ENCODE results near the gene SNAP47.
"Not testable (repeated sequence)": the region's sequence is repeated elsewhere in the genome, so short reads cannot be mapped to it uniquely, and the experiment has no call there.

SNAP47 gene, protein sequence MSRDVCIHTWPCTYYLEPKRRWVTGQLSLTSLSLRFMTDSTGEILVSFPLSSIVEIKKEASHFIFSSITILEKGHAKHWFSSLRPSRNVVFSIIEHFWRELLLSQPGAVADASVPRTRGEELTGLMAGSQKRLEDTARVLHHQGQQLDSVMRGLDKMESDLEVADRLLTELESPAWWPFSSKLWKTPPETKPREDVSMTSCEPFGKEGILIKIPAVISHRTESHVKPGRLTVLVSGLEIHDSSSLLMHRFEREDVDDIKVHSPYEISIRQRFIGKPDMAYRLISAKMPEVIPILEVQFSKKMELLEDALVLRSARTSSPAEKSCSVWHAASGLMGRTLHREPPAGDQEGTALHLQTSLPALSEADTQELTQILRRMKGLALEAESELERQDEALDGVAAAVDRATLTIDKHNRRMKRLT

DNA sequence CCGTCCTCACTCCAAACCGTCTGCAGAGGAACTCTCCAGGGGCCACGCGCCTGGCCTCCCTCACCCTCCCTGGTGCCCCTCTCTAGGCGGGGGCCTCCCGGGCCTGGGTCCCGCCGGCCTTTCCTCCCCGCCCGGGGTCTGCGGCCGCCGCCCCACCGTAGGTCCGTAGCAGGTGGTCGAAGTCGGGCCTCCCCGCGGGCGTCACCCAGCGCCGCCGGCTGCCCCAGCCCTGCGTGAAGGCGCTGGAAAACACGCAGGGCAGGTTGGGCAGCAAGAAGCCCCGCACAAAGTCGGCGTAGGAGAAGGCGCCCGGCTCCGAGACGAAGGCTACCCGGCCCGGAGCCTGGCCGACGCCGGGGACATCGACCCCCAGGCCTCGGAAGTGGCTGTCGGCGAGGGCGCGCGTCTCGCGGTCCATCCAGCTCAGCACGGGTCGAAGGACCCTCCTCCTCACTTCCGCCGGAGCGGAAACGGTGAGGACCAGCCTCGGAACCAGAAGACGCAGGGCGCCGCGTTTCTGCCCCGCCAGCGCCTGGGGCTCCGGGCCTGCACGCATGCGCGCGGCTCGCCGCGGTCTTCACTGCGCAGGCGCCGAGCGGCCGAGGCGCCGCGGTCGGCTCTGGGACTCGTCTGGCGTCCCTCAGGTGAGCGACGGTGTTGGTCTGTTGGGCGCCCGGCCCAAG lies at the start of gene SNAP47, which contains the start of gene JMJD4:
TSS of gene SNAP47 (plus strand) at position 580 of the 683 bp plus-strand sequence. CDS start 12,302 bp downstream, outside the sequence.
TSS of gene JMJD4 (minus strand) at position 447 of the 683 bp plus-strand sequence. CDS start at position 418, 29 bp downstream.
- DNase-seq: peak; percentile 83

DNA sequence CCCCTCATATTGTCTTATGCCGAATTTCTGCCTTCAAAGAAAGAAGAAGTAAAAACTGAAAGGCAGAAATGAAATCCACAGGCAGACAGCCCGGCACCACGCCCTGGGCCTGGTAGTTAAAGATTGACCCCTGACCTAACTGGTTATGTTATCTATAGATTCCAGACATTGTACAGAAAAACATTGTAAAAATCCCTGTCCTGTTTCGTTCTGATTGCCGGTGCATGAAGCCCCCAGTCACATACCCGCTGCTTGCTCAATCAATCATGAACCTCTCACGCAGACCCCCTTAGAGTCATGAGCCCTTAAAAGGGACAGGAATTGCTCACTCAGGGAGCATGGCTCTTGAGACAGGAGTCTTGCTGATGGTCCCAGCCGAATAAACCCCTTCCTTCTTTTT lies 49.4 kb upstream of the SNAP47 start:
- no peak for DNase-seq

DNA sequence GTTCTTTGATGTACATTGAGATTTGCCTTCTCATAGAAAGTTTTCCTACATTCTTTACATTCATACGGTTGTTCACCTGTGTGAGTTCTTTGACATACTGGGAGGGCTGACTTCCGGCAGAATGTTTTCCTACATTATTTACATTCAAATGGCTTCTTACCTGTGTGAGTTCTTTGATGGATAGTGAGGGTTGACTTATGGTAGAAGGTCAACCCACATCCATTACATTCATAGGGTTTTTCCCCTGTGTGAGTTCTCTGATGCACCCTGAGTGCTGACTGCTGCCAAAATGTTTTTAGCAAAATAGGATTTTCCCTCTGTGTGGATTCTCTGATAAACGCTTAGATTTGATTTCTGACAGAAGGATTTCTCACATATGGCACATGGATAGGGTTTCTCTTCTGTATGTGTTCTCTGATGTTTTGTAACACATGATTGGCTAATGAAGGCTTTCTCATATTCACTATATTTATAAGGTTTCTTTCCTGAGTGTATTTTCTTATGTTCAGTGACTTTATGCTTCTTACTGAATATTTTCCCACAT lies 37.8 kb upstream of the SNAP47 start:
- DNase-seq: no peak

DNA sequence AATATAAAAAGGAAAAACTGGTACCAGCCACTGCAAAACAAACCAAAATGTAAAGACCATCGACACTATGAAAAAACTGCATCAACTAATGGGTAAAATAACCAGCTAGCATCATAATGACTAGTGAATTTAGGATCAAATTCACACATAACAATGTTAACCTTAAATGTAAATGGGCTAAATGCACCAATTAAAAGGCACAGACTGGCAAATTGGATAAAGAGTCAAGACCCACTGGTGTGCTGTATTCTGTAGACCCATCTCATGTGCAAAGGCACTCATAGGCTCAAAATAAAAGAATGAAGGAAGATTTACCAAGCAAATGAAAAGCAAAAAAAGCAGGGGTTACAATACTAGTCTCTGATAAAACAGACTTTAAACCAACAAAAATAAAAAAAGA lies 33.6 kb upstream of the SNAP47 start:
- not testable (repeated sequence) for DNase-seq

DNA sequence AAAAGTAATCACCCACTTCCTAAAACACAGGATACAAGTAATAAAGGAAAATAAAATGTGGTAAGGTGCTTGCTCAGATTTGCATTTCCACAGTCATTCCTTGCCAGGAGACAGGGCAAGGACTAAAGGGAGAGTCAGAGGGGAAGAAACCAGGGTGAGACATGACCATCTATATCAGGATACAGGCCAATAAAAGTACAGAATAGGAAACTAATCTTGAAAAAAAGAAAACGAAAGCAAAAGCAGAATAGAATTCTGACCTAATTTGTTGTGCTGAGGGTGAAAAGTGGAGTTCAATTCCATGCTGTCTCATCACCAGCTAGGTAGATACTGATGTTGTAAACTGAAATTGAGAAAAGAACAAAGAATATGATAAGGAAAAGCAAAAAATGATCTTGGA lies 27.4 kb upstream of the SNAP47 start:
- no peak for DNase-seq

DNA sequence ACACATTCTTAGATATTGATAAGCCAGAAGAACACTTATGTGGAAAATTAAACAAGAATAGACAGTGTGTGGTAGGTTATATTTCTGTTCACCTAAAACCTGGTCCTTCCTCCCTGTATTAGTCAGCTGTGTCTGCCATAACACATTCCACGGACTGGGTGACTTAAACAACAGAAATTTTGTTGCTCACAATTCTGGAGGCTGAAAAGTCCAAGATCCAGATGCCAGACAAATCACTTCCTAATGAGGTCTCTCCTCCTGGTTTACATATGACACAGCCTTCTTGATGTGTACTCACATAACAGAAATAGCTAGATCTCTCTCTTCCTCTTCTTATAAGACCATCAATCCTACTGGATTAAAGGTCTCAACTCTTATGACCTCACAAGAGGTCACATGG lies 25.8 kb upstream of the SNAP47 start:
- DNase-seq: no peak

DNA sequence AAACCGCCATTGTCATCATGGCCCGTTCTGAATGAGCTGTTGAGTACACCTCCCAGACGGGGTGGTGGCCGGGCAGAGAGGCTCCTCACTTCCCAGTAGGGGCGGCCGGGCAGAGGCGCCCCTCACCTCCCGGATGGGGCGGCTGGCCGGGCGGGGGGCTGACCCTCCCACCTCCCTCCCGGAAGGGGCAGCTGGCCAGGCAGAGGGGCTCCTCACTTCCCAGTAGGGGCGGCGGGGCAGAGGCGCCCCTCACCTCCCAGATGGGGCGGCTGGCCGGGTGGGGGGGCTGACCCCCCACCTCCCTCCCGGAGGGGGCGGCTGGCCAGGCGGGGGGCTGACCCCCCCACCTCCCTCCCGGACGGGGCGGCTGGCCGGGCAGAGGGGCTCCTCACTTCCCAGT lies 24.8 kb upstream of the SNAP47 start:
- DNase-seq: not testable (repeated sequence)

DNA sequence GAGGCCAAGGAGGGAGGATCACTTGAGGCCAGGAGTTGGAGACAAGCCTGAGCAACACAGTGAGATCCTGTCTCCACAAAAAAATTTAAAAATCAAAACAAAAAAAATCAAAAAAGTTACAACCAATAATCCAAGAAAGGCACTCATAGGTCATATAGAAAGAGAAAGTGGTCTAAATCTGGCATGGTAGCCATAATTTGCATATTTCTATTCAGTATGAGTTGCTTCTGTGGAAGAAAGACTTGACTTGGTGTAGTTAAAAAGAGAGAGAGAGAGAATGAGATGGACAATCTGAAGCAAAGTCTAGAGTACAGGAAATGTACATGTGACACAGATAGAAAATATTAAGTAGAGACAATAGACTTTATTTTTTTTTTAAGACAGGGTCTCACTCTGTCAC lies 22.6 kb upstream of the SNAP47 start:
- DNase-seq: no peak

DNA sequence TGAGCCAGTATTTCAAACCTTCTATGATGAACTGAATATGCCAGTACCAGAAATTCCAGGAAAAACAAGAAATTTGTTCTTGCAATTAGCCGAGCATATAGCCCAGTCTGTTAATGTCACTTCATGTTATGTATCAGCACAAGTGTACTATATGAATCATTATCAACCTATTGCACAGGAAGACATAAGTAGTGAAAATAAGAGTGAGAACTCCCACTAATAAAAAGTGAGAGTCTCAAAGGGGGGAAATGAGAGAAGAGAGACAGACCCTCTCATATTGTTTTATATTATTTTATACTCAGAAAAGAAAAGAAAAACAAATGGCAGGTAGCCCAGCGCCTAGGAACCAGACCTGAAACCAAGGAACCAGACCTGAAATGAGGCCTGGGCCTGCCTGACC lies 16.3 kb upstream of the SNAP47 start:
- no peak for DNase-seq

DNA sequence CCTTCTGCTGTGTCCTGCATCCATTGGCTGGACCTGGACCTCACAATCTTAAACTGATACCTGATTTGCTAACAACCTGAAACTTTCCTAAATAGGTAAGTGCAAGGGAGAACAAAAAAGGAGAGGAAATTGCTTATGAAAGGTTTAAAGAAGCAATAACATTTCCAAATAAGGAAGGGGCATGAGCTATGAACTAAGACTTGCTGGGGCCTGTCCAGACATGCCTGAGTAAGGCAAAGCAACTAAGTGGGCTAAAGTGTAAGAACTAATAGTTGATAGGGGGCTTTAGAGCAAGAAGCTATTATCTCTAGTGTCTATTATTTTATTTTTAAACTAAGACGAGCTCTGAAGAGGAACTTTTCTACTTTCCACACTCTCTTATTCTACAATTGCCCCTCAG lies 11.8 kb upstream of the SNAP47 start:
- DNase-seq: no peak

DNA sequence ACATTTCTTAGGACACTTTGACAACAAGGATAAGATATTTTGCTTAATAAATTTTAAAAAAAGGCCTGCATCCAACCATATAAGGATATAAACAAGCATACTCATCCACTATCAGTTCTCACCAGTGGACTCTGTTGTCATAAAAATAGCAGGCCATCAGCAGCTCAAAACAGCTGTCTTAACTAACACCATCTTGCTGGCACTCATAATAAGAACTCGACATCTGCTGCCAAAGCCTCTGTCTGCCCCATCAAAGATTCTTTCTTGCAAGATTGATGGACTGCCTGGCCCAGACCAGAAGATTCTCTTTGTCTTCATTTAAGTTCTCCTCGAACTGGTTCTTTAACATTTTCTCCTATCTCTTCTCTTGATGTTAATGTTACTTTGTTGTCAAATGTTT lies 10.2 kb upstream of the SNAP47 start:
- no peak for DNase-seq

DNA sequence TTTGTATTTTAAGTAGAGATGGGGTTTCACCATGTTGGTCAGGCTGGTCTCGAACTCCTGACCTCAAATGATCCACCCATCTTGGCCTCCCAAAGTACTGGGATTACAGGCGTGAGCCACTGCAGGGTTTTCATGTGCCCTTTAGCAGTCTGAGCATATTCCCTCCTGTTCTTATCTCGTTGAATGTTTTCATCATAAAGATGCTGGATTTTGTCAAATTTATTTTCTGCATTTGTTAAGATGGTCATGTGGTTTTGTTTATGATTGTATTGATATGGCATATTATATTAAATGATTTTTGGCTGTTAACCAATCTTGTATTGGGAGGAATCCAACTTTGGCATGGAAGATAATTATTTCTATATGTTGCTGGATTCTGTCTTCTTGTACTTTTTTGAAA lies 8.9 kb upstream of the SNAP47 start:
- DNase-seq: no peak

DNA sequence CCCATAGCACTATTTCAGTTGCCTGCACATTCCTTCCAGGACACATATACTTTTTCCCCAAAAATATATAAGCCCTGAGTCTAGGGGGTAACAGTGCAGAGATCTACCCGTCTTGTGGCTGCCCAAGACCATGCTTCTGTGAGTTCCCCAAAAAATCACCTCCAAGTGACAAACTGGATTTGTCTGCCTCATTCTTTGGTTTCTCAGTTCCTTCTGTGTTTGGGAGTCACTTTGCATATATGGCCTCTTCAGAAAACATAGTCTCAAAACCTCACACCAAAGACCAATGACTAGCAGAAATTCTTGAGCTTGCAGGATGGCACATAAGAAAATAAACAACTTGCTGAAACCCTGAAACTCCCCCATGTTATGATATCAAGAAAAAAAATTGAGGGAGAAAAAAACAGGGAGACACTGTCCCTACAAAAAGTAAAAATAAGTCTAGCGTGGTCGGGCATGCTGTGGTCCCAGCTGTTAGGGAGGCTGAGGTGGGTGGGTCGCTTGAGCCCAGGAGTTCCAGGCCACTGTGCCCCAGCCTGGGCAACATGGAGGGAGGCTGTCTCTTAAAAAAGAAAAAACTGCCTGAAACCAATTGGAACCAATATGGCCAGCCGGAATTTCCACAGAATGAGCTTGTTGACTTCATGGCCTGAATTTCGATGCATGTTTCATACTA lies 8.2 kb upstream of the SNAP47 start:
- no peak for DNase-seq

DNA sequence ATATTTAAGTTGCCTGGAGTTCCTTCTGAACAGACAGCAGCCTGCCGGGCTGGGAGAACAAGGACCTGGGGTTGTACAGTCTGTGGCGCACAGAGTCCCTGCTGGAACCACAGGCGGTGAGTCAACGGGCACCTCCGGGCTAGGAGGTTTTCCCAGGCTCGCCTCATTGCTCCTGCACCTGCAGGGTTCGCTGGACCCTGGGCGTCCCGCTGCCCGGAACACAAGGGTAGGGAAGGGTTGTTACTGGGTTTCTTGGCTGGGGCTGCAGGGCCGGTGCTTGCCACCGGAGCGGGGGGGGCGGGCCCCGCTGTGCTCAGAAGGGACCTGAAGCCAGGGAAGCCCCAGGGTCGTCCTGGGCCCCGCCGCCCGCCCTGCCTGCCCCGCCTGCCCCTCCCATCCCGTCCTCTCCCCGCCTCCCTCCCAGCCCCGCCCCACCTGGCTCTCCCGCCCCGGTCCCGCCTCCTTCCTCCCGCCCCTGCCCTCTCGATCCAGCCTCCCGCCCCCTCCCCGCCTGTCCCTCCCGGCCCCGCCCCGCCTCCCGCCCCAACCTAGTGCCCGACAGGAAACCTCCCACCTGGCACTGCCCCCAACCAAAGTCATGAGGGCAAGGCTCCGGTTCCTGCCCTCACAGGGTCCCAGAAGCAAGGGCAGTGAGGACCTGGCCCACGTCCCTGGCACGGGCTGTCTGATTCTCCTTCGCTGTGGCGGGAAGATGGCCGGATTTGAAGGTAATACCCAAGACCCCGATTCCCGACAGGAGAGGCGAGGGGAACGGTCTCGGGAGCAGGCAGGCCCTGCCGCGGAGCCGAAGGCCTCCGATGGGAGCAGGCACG lies 7.0 kb upstream of the SNAP47 start:
- DNase-seq: peak; percentile 77

DNA sequence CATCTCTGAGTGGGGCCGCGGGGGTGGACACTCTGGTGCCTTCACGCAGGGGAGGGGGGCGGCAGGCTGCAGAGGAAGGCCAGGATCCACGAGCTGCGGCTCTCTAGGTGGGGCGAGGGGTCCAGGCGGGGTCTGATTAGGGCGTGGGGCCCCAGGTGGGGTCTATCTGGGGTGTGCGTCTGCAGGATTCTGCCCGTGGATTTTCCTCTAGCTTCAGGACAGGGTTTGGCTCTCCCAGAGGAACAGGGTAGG lies 6.4 kb upstream of the SNAP47 start:
- no peak for DNase-seq

DNA sequence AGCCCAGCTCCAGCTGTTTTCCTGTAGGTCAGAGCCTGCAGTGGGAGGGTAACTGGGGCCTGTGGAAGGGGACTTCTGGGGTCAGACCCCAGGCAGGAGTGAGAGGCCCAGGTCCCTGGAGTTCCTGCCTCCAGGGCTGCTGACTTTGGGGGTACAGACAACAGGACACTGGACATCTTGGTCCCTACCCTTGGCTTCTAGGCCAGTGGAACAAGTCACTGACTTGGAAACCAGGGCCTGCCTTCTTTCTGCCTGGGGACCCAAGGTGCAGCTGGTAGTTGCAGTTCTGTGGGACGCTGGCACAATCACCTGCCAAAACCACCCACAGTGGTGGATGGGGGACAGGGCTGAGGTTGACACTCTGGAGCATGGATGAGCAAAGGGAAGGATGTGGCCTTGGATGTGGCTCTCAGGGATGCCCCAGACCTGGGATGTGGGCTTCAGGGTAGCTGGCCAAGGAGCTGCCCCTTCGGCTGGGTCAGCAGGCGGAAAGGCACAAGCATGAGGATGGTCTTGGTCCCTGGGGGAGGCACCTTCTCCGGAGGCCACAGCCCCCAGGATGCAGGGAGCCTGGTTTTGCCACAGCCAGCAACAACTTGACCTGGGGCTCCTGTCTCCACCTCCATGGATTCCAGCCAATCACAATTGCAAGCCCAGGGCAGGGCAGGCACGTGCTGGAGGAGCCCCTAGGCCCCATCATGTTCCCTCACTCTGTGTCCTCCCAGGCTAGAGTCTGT lies 5.9 kb upstream of the SNAP47 start:
- no peak for DNase-seq

DNA sequence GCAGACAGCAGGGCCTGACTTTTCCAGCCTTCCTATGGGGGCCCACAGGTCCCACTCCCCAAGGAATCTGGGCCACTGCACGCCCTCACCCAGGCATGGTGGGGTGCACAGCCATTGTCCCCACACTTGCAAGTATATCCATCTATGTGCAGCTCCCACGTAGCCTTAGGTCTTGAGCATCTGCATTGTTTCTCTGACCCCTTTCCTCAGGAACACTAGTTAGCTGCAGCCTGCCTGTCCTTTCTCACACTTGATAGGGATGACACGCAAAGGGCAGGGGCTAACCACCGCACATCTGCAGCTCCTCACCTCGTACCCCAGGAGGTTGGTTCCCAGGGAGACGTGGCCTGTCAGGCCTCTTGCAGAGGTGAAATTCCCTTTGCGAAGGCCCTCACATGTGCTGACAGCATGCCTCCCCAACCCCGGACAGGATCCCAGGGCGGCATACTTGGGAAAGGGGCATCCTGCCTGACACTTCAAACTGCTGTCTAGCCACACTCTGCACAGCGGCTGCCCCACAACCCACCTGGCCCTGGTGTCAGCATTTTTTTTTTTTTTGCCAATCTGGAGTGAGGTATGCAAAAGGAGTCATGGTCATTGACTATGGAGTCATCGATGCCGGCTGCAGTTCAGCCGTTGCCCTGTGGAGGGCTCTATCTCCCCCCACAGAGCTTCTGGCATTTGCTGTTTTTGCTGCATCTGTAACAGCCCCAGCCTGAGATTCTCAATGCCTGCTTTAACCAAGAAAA lies 5.2 kb upstream of the SNAP47 start:
- DNase-seq: no peak

DNA sequence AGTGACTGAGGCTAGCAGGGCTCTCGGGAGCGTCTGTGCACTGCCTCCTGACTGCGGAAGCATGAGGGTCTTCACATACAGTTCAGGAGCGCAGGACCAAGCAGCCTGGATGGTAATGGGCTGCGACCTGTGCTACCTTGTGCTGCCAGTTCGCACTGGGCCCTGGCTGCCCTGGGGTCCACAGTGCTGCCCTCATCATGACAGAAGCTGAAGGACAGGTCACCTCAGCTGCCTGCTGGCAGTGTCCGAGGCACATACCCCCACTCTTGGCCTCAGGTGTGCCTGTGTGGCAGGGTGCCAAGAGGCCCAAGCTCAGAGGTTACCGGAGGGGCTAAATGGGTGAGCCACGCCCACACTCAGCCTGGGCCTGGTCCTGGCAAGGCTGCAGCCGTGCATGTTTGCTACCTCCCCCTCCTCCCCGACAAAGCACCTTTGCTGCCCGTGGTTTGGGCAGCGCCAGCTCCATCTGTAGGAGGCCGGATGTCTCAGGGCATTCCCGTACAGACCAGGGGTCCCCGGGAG lies 4.5 kb upstream of the SNAP47 start:
- DNase-seq: no peak

DNA sequence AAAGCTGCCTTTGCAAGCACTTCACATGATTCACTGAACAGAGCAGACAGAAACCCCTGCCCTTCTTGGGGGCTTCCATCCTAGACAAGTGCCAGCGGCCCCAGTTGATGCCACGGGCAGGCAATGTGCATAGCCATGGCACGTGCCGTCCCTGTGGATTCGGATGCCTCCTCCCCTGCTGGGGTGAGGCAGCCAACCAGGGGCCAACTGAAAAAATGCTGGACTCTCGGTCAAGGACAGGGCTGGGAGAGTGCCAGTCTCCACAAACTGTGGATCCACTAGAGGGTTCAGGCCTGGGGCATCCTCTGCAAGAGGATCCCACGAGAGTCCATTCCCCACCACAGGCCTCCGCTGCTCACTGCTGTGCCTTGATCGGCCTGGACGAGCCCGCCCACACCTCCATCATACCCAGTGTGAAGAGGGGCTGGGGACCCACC lies 4.0 kb upstream of the SNAP47 start:
- DNase-seq: no peak

DNA sequence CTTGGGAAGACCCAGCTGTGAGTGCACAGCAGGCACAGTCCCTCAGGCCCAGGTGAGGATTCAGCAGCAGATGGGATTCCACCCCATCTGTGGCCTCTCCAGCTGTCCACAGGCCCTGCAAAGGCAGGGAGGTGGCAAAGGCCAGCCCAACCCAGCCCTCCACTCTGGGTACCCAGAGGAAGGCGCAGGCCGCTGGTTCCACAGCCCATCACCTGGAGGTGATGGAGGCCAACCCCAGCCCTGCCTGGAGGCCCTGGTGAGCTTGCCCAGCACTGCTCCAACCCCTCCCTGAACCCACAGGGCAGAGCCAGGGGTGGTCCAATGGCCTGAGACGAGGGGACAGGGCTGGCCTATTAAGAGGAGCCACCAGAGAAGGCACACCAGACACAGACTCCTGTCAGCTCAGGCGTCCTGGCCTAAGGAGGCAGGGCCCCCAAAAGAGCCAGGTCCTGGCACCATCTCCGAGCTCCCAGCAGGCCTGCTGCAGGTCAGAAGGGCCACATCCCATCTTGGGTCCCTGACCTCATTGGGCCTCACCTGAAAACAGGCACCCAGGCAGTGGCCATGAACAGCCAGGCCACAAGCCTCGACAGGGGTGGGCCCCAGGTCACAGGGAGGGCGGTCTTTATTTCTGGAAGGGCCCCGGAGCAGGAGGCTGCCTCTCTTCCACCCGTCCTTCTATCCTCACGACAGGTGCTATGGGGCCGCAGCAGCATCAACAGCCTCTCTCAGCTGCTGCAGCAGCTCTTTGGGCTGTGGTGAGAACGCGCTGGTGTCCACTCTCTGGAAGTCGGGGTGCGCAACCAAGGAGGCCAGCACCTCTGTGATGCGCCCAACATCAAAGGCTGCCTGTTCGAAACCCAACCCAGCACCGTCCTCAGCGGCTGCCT lies 3.3 kb upstream of the SNAP47 start:
- no peak for DNase-seq
